ENCODE measurements around the gene AAMDC. TPM values are rescaled to one million over a fixed set of nuclear protein-coding genes. Genes with fewer than 3 reads are reported as not detected.

Gene AAMDC
- total and polyA plus RNA-seq, 10 of the 15 experiments (the other 5 are each of a cell fraction or from before 2014, with no cell fraction given) = 3.7 to 38.3 (median 11.2) TPM

- CTCF ChIA-PET = no interaction called here
- Histone ChIP-seq H3K79me2 (ENCODE audit: control insufficient read depth, insufficient read depth, low read length) (no peaks in the 10 kb centered on the region), H3K4me2 (ENCODE audit: control insufficient read depth, insufficient read depth) (no peak overlapping the region), H3K9ac (ENCODE audit: control insufficient read depth, insufficient read depth, low read length) (no peak overlapping the region), H3K36me3 (ENCODE audit: control insufficient read depth in 2 of 2, insufficient read depth in 2 of 2, low read length in 1 of 2) (no peaks in the 10 kb centered on the region), H3K4me1 (ENCODE audit: control insufficient read depth, insufficient read depth, low read length) (no peaks in the 10 kb centered on the region), H3K9me3 (replicated peaks; ENCODE audit: control insufficient read depth, insufficient read depth, low read length) (no peaks in the 10 kb centered on the region; the same call in 2 of the 3 replicates), H4K20me1 (ENCODE audit: control insufficient read depth, insufficient read depth) (no peaks in the 10 kb centered on the region), H3K27ac (ENCODE audit: control insufficient read depth, insufficient read depth) (no peak overlapping the region), H3K4me3 (no peak overlapping the region), H2AFZ (ENCODE audit: control insufficient read depth, low read depth, low read length) (no peak overlapping the region), H3K27me3 (replicated peaks in 1 of 2; ENCODE audit: control insufficient read depth in 2 of 2, insufficient read depth in 2 of 2, low read length in 1 of 2) (no peaks in the 10 kb centered on the region)
- TF ChIP-seq REST (IDR thresholded peaks at IDR 0.05; ENCODE audit: low read depth, low read length) (no peak), NFIC (IDR thresholded peaks at IDR 0.05; ENCODE audit: low read depth, low read length) (no peak), SREBF1 (IDR thresholded peaks at IDR 0.05; ENCODE audit: low read length) (no peak), KLF5 (IDR thresholded peaks at IDR 0.05; ENCODE audit: partially characterized antibody) (no peak), BHLHE40 (IDR thresholded peaks at IDR 0.05; ENCODE audit: borderline replicate concordance in 1 of 2, low read depth in 2 of 2, low read length in 1 of 2) (no peak), TCF12 (IDR thresholded peaks at IDR 0.05; ENCODE audit: low read depth, low read length) (no peak), PML (IDR thresholded peaks at IDR 0.05; ENCODE audit: low read length) (no peak), MTA3 (IDR thresholded peaks at IDR 0.05; ENCODE audit: borderline replicate concordance, low read length) (no peak), MTA2 (IDR thresholded peaks at IDR 0.05; ENCODE audit: low read depth) (no peak), EZH2 (IDR thresholded peaks at IDR 0.05; ENCODE audit: borderline replicate concordance, control insufficient read depth, low read depth, low read length) (no peak), JUNB (IDR thresholded peaks at IDR 0.05) (no peak), IKZF1 (conservative IDR thresholded peaks at IDR 0.05) (no peak), E4F1 (IDR thresholded peaks at IDR 0.05; ENCODE audit: borderline replicate concordance, partially characterized antibody) (no peak)
- TF ChIP-seq, protein P1, sequence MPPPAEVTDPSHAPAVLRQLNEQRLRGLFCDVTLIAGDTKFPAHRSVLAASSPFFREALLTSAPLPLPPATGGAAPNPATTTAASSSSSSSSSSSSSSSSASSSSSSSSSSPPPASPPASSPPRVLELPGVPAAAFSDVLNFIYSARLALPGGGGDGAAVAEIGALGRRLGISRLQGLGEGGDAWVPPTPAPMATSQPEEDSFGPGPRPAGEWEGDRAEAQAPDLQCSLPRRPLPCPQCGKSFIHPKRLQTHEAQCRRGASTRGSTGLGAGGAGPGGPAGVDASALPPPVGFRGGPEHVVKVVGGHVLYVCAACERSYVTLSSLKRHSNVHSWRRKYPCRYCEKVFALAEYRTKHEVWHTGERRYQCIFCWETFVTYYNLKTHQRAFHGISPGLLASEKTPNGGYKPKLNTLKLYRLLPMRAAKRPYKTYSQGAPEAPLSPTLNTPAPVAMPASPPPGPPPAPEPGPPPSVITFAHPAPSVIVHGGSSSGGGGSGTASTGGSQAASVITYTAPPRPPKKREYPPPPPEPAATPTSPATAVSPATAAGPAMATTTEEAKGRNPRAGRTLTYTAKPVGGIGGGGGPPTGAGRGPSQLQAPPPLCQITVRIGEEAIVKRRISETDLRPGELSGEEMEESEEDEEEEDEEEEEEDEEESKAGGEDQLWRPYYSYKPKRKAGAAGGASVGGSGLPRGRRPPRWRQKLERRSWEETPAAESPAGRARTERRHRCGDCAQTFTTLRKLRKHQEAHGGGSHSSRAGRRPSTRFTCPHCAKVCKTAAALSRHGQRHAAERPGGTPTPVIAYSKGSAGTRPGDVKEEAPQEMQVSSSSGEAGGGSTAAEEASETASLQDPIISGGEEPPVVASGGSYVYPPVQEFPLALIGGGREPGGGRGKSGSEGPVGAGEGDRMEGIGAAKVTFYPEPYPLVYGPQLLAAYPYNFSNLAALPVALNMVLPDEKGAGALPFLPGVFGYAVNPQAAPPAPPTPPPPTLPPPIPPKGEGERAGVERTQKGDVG (CRISPR knock-in tag; IDR thresholded peaks at IDR 0.05) = no peak
- 45% methylated on average over 1 of the region's 1 CpG for WGBS (ENCODE audit: insufficient coverage, insufficient replicate concordance, low lambda C conversion rate, missing lambda C conversion rate)
- RAD21 ChIA-PET (ENCODE audit: unreplicated experiment) = no interaction called here
- no peak for DNase-seq (ENCODE audit: low read depth, low spot score)
- intact Hi-C loops (cut with micrococcal nuclease; ENCODE audit: unreplicated experiment) (no loop called here), in situ Hi-C loops (cut with MboI) (no loop called here)
- SMC1A ChIA-PET (ENCODE audit: uncharacterized antibody, unreplicated experiment) = no interaction called here
- POLR2A ChIA-PET = no interaction called here
- BruUV-seq (replicated peaks) = no TSS peak
- no peak for FAIRE-seq
- ATAC-seq = no peak
Measured at GRCh38 chr11:77842441-77843121, 21.6 kb downstream of the AAMDC start.
